H9 (cell line): ENCODE data around the gene CARM1. TPM values are rescaled to one million over a fixed set of nuclear protein-coding genes. Genes with fewer than 3 reads are reported as not detected.

Experiments used
- DNase-seq: peaks from one replicate; pipeline ENCODE4 v3.0.0-alpha.2; 2017
- H2AFZ ChIP-seq: one replicate; pipeline ENCODE4 v1.6.1; 2013; ENCODE audit warnings: mild to moderate bottlenecking, low read length, control low read depth, moderate library complexity
- H2AK5ac ChIP-seq: 2 replicates; pipeline ENCODE4 v1.6.1; 2013; ENCODE audit warnings: low read length, control low read depth, mixed read lengths; ENCODE audit not compliant: insufficient read length
- H2BK120ac ChIP-seq: one replicate; pipeline ENCODE4 v1.6.1; 2013; ENCODE audit warnings: low read depth, mild to moderate bottlenecking, low read length, control low read depth, inconsistent platforms; ENCODE audit not compliant: poor library complexity, severe bottlenecking
- H2BK12ac ChIP-seq: 2 replicates; pipeline ENCODE4 v1.6.1; 2013; ENCODE audit warnings: low read length, control low read depth, mixed read lengths, low read depth; ENCODE audit not compliant: insufficient read length
- H2BK15ac ChIP-seq: 2 replicates; pipeline ENCODE4 v1.6.1; 2013; ENCODE audit warnings: low read depth, low read length, control low read depth
- H2BK20ac ChIP-seq: one replicate; pipeline ENCODE4 v1.6.1; 2013; ENCODE audit warnings: low read depth, mild to moderate bottlenecking, low read length, control low read depth, inconsistent platforms; ENCODE audit not compliant: poor library complexity, severe bottlenecking
- H2BK5ac ChIP-seq: 2 replicates; pipeline ENCODE4 v1.6.1; 2013; ENCODE audit warnings: low read length, control low read depth, mixed read lengths; ENCODE audit not compliant: insufficient read length
- H3K14ac ChIP-seq: 2 replicates; pipeline ENCODE4 v1.6.1; 2013; ENCODE audit warnings: low read length, control low read depth; ENCODE audit not compliant: insufficient read depth
- H3K18ac ChIP-seq: 2 replicates; pipeline ENCODE4 v1.6.1; 2013; ENCODE audit warnings: low read depth, mild to moderate bottlenecking, mixed read lengths, low read length, control low read depth; ENCODE audit not compliant: insufficient read length
- H3K23ac ChIP-seq: 2 replicates; pipeline ENCODE4 v1.6.1; 2013; ENCODE audit warnings: low read length, control low read depth, mixed read lengths, low read depth; ENCODE audit not compliant: insufficient read length
- H3K23me2 ChIP-seq: 2 replicates; pipeline ENCODE4 v1.6.1; 2013; ENCODE audit warnings: low read depth, mild to moderate bottlenecking, mixed read lengths, low read length, control low read depth; ENCODE audit not compliant: insufficient read length, poor library complexity, severe bottlenecking
- H3K27ac ChIP-seq: 2 replicates; pipeline ENCODE4 v1.5.1; 2013; ENCODE audit warnings: low read length, control low read depth, mixed read lengths, low read depth; ENCODE audit not compliant: insufficient read length
- H3K27me3 ChIP-seq: 2 replicates; pipeline ENCODE4 v1.6.1; 2013; ENCODE audit warnings: low read length, control low read depth, inconsistent platforms; ENCODE audit not compliant: insufficient read depth
- H3K4ac ChIP-seq: 2 replicates; pipeline ENCODE4 v1.6.1; 2013; ENCODE audit warnings: low read depth, mild to moderate bottlenecking, control low read depth, inconsistent platforms, low read length, moderate library complexity
- H3K4me1 ChIP-seq: 2 replicates; pipeline ENCODE4 v1.6.1; 2013; ENCODE audit warnings: low read length, control low read depth, inconsistent platforms; ENCODE audit not compliant: insufficient read depth
- H3K4me2 ChIP-seq: 2 replicates; pipeline ENCODE4 v1.6.1; 2013; ENCODE audit warnings: low read length, control low read depth, mixed read lengths; ENCODE audit not compliant: insufficient read length, insufficient read depth
- H3K56ac ChIP-seq: 2 replicates; pipeline ENCODE4 v1.6.1; 2013; ENCODE audit warnings: low read depth, mild to moderate bottlenecking, mixed read lengths, low read length, control low read depth; ENCODE audit not compliant: insufficient read length
- H3K79me1 ChIP-seq: 2 replicates; pipeline ENCODE4 v1.6.1; 2013; ENCODE audit warnings: low read depth, mild to moderate bottlenecking, moderate library complexity, low read length, control low read depth, inconsistent platforms; ENCODE audit not compliant: insufficient read depth, poor library complexity, severe bottlenecking
- H3K79me2 ChIP-seq: 2 replicates; pipeline ENCODE4 v1.6.1; 2013; ENCODE audit warnings: low read length, control low read depth, inconsistent platforms; ENCODE audit not compliant: insufficient read depth
- H3K9ac ChIP-seq: 2 replicates; pipeline ENCODE4 v1.6.1; 2013; ENCODE audit warnings: low read length, control low read depth, mixed read lengths; ENCODE audit not compliant: insufficient read length; ENCODE audit errors: extremely low read depth
- H3K9me3 ChIP-seq: one replicate; pipeline ENCODE4 v1.6.1; 2013; ENCODE audit warnings: low read depth, low read length, inconsistent platforms; ENCODE audit not compliant: control insufficient read depth
- H3T11ph ChIP-seq: one replicate; pipeline ENCODE4 v1.6.1; 2013; ENCODE audit warnings: mild to moderate bottlenecking, low read length, control low read depth, inconsistent platforms
- H4K20me1 ChIP-seq: one replicate; pipeline ENCODE4 v1.6.1; 2013; ENCODE audit not compliant: control insufficient read depth, insufficient read length, insufficient read depth
- H4K5ac ChIP-seq: 2 replicates; pipeline ENCODE4 v1.6.1; 2013; ENCODE audit warnings: low read depth, mild to moderate bottlenecking, mixed read lengths, low read length, control low read depth; ENCODE audit not compliant: insufficient read length
- H4K8ac ChIP-seq: replicated peaks from 2 replicates; pipeline ENCODE4 v1.6.1; 2013; ENCODE audit warnings: low read length, control low read depth, mixed read lengths, low read depth; ENCODE audit not compliant: insufficient read length
- H4K91ac ChIP-seq: 2 replicates; pipeline ENCODE4 v1.6.1; 2013; ENCODE audit warnings: low read depth, mild to moderate bottlenecking, moderate library complexity, mixed read lengths, low read length, control low read depth; ENCODE audit not compliant: insufficient read length
- H3K27ac Mint-ChIP-seq, 3 experiments: 2 replicates in 2 of 3; 3 replicates in 1 of 3; pipeline ENCODE4 v1.8.0; 2020 to 2021; ENCODE audit warnings: mixed read lengths in 3 of 3, mild to moderate bottlenecking in 1 of 3, moderate library complexity in 1 of 3
- H3K27me3 Mint-ChIP-seq: 2 replicates; pipeline ENCODE4 v1.8.0; 2021; ENCODE audit warnings: low read depth, mild to moderate bottlenecking, moderate library complexity, mixed read lengths
- H3K36me3 Mint-ChIP-seq, 3 experiments: 2 replicates in 2 of 3; 3 replicates in 1 of 3; pipeline ENCODE4 v1.8.0; 2020 to 2021; ENCODE audit warnings: low read depth in 3 of 3, mixed read lengths in 3 of 3; ENCODE audit not compliant: insufficient read depth in 1 of 3
- H3K4me1 Mint-ChIP-seq, 2 experiments: 2 replicates each; pipeline ENCODE4 v1.8.0; 2020; ENCODE audit warnings: mixed read lengths in 2 of 2
- H3K4me3 Mint-ChIP-seq, 2 experiments: 2 replicates in 1 of 2; 3 replicates in 1 of 2; pipeline ENCODE4 v1.8.0; 2020 to 2021; ENCODE audit warnings: mild to moderate bottlenecking in 2 of 2, mixed read lengths in 2 of 2, moderate library complexity in 1 of 2
- H3K9me3 Mint-ChIP-seq, 2 experiments: 2 replicates in 1 of 2; 3 replicates in 1 of 2; pipeline ENCODE4 v1.8.0; 2020; ENCODE audit warnings: mild to moderate bottlenecking in 2 of 2, mixed read lengths in 2 of 2, moderate library complexity in 1 of 2
- WGBS: extraction: QIAGEN DNeasy Blood & Tissue Kit; methylation state at CpG from one replicate; pipeline ENCODE4 v1.1.7; 2013; ENCODE audit warnings: missing lambda C conversion rate, low lambda C conversion rate, mixed read lengths; ENCODE audit not compliant: insufficient read length; ENCODE audit errors: extremely low coverage; 5-methylcytosine and 5-hydroxymethylcytosine counted together
- total RNA-seq: library from RNA; stranded (reverse); gene quantifications from 2 replicates; pipeline ENCODE4 v1.2.1, GENCODE V29; 2021
- TF ChIP-seq, protein P1 (sequence below): fragments of 200-600 bp; sonication (generic); conservative IDR thresholded peaks from 3 replicates; pipeline ENCODE4 v1.8.0; 2021; ENCODE audit warnings: antibody characterized with exemption, mild to moderate bottlenecking

Gene CARM1
- total RNA-seq, 1 experiment from 2014 or later: 111 TPM

- no peaks in the 10 kb centered on the region for H4K20me1 ChIP-seq
- no peak overlapping the region for H2AK5ac ChIP-seq
- H4K91ac ChIP-seq: no peak overlapping the region
- H2AFZ ChIP-seq: no peak overlapping the region
- TF ChIP-seq, protein P1, sequence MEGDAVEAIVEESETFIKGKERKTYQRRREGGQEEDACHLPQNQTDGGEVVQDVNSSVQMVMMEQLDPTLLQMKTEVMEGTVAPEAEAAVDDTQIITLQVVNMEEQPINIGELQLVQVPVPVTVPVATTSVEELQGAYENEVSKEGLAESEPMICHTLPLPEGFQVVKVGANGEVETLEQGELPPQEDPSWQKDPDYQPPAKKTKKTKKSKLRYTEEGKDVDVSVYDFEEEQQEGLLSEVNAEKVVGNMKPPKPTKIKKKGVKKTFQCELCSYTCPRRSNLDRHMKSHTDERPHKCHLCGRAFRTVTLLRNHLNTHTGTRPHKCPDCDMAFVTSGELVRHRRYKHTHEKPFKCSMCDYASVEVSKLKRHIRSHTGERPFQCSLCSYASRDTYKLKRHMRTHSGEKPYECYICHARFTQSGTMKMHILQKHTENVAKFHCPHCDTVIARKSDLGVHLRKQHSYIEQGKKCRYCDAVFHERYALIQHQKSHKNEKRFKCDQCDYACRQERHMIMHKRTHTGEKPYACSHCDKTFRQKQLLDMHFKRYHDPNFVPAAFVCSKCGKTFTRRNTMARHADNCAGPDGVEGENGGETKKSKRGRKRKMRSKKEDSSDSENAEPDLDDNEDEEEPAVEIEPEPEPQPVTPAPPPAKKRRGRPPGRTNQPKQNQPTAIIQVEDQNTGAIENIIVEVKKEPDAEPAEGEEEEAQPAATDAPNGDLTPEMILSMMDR: peak; percentile 93
- Mint-ChIP-seq H3K9me3 (no peaks in the 10 kb centered on the region), H3K4me3 (peak overlapping the region in 1 of 2 experiments; percentile 55; a peak in 2 of 5 replicates), H3K27me3 (no peaks in the 10 kb centered on the region), H3K27ac (peak overlapping the region; percentile 4 to 25 (median 12); a peak in 2 of 7 replicates), H3K4me1 (peaks cover 6 to 21% of the 10 kb centered on the region in 2 experiments), H3K36me3 (no peaks in the 10 kb centered on the region)
- no peak overlapping the region for H3K9ac ChIP-seq
- no peak overlapping the region for H2BK15ac ChIP-seq
- no peak overlapping the region for H3T11ph ChIP-seq
- no peak overlapping the region for H3K23ac ChIP-seq
- no peaks in the 10 kb centered on the region for H3K9me3 ChIP-seq
- H2BK20ac ChIP-seq: no peak overlapping the region
- no peaks in the 10 kb centered on the region for H3K79me1 ChIP-seq
- H3K56ac ChIP-seq: no peak overlapping the region
- H3K23me2 ChIP-seq: no peaks in the 10 kb centered on the region
- H3K18ac ChIP-seq: no peak overlapping the region
- H4K5ac ChIP-seq: no peak overlapping the region
- no peak overlapping the region for H2BK12ac ChIP-seq
- no peak overlapping the region for H3K4ac ChIP-seq
- H3K14ac ChIP-seq: no peak overlapping the region
- H2BK5ac ChIP-seq: no peak overlapping the region
- WGBS: no CpG with 5 or more reads among the region's 6 CpGs
- no peak overlapping the region for H2BK120ac ChIP-seq
- no peak overlapping the region for H4K8ac ChIP-seq
- H3K27me3 ChIP-seq: no peaks in the 10 kb centered on the region
- H3K79me2 ChIP-seq: no peaks in the 10 kb centered on the region; the same call in 1 of the 2 replicates
- H3K4me1 ChIP-seq: peaks cover 2% of the 10 kb centered on the region; the same call in 1 of the 2 replicates
- DNase-seq: peak; percentile 87
- no peak overlapping the region for H3K27ac ChIP-seq
- no peak overlapping the region for H3K4me2 ChIP-seq
Measured at GRCh38 chr19:10864538-10864899, 6.8 kb upstream of the CARM1 start.
